GM19099 (cell line): Measurements from ENCODE around the gene ARMC3.

Experiments
- POLR2A ChIP-seq: IDR thresholded peaks from 3 replicates; pipeline ENCODE4 v1.6.1; 2011; ENCODE audit warnings: low read depth; ENCODE audit not compliant: insufficient read length; ENCODE audit errors: extremely low read depth

Gene ARMC3

DNA sequence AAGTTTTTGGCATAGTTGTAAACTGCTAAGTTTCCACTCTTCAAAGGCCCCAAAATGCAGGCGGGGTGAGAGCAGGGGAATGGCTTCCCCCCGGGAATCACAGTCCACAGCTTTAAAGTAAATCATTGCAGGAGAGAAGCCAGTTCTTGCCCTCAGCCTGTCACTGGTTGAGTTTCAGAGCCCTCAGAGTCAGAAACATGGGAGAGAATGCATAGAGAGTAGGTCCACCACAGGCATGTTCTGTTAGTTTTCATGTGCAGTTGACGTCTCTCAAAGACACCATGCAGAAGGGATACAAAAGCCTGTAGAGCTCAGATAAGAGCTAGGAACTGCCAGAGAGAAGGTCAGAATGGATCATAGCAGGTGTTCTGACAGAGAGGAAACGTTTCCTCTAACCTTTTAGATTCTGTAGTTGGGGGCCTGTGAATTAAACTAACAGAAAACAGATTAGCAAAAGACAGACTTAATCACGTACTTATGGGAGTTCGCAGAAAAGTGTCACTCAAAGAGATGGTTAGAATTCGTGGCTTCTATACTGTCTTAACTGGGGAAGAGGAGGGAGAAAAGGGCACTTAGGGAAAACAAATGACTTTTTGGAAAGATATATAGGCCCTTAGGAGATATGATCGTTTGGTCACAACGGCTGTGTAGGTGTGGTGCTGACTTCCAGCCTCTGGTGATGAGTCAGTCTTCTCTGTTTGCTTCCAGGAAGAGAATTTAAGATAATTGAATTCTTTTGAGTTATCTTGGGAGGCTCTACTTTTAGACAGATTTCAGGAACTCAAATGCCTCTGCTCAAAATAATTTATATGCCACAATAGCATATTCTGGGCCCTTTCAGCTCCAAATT, 119.6 kb downstream of the ARMC3 start:
- TF ChIP-seq POLR2A = no peak

DNA sequence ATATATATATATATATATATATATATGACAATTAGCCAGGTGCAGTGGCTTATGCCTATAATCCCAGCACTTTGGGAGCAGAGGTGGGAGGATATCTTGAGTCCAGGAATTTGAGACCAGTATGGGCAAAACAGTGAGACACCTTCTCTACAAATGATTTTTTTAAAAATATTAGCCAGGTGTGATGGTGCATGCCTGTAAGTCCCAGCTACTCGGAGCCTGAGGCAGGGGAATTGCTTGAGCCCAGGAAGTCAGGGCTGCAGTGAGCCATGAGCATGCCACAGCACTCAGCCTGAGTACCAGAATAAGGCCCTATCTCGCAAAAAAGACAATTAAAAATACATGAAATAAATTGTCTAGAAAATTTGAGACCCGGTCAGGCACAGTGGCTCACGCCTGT, 120.3 kb downstream of the ARMC3 start:
- TF ChIP-seq POLR2A = no peak

- no peak for TF ChIP-seq POLR2A
These were observed 123.4 kb downstream of the ARMC3 start for GRCh38 chr10:23051278-23051677.

DNA sequence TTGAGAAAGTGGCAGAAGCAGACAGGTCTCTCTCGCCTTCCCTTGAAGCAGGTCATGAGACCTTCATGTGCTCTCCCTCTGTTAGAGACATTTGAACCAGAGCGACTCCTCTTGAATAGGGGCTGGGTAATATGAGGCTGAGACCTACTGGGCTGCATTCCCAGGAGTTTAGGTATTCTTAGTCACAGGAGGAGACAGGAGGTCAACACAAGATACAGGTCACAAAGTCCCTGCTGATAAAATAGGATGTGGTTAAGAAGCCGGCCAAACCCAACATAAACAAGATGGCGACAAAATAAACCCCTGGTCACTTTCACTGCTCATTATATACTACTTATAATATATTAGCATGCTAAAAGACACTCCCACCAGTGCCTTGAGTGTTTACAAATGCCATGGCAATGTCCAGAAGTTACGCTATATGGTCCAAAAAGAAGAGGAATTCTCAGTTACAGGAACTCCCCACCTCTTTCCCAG, 124.0 kb downstream of the ARMC3 start:
- TF ChIP-seq POLR2A = no peak

DNA sequence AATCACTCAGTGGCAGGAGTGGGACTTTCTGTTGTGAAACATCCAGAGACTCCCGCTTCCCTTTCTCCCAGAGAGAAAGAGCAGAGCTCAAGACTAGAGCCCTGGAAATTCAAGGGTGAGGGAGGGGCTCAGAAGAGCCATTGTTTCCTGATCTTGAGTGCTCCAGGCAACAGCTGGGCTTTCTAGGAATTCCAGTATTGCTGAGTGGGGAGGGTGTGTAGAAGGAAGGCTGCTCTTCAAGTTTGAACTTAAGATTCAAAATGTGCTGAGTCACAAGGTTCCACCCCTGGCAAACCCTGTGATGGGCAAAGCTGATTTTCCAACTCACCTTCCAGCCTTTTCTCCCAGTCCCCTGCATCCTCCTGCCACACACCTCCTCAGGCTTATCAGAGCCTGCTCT, 125.2 kb downstream of the ARMC3 start:
- no peak for TF ChIP-seq POLR2A

GRCh38 chr10:23055424-23056185, 127.8 kb downstream of the ARMC3 start:
- no peak for TF ChIP-seq POLR2A

DNA sequence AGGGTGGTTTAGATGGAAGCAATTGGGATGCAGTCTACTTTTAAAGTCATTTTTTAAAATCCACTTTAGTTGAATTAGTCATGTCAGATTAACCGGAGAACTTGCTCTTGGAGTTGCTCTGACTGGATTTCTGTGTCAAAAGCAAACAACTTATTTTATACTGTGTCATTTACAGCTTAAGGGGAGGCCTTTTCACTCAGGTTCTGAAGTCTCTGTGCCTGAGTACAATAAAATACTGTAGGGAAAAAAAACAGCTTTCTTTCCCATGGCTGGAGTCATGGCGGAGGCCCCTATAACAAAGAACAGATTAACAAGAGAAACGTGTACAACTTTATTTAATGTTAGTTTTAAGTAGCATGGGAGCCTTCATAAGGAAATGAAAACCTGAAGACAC, 128.3 kb downstream of the ARMC3 start:
- no peak for TF ChIP-seq POLR2A

- TF ChIP-seq POLR2A = no peak
These were observed 130.5 kb downstream of the ARMC3 start for GRCh38 chr10:23058366-23058765.

- TF ChIP-seq POLR2A = no peak
These were observed 133.1 kb downstream of the ARMC3 start for GRCh38 chr10:23060918-23061317.

GRCh38 chr10:23063045-23063972, 135.5 kb downstream of the ARMC3 start:
- no peak for TF ChIP-seq POLR2A

GRCh38 chr10:23063973-23064812, 136.3 kb downstream of the ARMC3 start:
- no peak for TF ChIP-seq POLR2A

GRCh38 chr10:23065181-23065948, 137.5 kb downstream of the ARMC3 start:
- TF ChIP-seq POLR2A = no peak

DNA sequence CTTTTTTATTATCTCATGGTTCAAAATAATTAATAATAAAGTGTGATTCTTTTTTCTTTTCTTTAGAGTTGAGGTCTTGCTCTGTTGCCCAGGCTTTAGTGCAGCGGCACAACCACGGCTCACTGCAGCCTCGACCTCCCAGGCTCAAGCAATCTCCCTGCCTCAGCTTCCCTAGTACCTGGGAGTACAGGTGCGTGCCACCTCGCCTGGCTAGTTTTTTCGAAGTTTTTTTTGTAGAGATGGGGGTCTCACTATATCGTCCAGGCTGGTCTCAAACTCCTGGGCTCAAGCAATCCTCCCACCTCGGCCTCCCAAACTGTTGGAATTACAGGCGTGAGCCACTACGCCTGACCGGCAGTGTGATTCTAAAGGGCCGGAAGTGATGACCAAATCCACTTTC, 139.5 kb downstream of the ARMC3 start:
- no peak for TF ChIP-seq POLR2A
